HG02852 (cell line): ENCODE measurements around the gene STK40.

Experiments used
- ATAC-seq: cut with Tn5 transposase; IDR thresholded peaks from one replicate; pipeline ENCODE4 v1.9.1; 2021; ENCODE audit warnings: mild to moderate bottlenecking, moderate library complexity; ENCODE audit not compliant: unreplicated experiment

The STK40 gene

DNA sequence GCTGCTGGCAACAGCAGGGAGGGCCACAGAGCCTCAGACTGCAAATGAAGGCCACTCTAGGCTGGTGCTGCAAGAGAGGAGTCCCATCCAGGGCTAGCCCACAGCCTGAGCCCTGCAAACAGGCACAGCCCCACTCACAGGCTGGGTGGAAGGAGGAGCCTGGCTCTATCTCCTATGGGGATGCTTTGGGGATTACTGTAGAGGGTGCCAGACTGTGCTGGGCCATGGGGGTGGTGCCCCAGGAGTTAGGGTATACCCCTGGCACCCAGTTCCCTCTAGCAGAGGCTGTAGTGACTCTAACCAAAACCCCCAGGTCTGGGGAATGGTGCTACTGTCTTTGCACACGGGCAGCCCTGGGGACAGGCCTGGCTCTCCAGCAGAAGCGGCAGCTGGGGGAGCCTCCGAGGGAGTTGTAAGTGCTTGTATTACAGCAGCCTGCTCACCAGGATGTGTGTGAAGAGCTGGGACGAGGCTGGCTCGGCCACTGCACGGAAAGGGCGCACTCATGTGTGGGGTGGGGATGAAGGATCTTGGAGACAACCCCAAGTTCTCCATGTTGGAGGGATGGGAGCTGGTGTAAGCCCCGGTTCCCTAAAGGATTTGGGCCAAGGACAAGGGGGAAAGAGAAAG is 38.9 kb downstream of the STK40 start:
- no peak for ATAC-seq

GRCh38 chr1:36345353-36345752 is 40.4 kb downstream of the STK40 start:
- no peak for ATAC-seq

GRCh38 chr1:36344395-36344680 is 41.4 kb downstream of the STK40 start:
- no peak for ATAC-seq

DNA sequence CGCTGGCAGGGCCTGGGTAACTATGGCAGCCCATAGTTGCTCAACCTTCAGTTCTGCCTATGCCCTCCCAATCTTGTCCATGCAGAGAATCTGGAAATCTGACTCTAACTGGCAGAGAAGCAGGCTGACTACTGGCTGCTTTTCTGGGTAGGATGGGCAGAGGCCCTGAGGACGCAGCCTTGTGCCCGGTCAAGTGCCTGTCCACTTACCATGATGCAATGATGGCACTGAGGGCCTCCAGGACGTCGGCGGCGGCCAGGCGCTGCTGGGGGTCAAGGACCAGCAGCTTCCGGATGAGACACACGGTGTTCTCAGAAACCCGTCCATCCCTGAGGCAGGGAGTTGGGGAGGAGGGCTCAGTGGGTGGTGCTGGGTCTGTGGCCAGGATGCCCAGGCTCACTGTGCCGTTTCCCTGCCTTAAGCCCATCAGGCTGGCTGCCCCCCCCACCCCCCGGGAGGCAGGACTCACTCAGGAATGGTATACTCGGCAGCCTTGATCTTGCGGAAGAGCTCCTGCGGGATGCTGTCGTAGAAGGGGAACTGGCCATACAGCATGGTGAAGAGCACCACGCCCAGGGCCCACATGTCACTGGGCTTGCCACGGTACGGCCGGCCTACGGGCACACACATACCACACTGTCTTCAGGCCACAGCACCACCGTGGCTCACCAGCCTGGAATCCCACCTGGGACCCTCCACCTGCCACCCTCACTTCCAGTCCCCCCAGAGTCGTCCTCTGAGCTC is 41.9 kb downstream of the STK40 start:
- no peak for ATAC-seq

DNA sequence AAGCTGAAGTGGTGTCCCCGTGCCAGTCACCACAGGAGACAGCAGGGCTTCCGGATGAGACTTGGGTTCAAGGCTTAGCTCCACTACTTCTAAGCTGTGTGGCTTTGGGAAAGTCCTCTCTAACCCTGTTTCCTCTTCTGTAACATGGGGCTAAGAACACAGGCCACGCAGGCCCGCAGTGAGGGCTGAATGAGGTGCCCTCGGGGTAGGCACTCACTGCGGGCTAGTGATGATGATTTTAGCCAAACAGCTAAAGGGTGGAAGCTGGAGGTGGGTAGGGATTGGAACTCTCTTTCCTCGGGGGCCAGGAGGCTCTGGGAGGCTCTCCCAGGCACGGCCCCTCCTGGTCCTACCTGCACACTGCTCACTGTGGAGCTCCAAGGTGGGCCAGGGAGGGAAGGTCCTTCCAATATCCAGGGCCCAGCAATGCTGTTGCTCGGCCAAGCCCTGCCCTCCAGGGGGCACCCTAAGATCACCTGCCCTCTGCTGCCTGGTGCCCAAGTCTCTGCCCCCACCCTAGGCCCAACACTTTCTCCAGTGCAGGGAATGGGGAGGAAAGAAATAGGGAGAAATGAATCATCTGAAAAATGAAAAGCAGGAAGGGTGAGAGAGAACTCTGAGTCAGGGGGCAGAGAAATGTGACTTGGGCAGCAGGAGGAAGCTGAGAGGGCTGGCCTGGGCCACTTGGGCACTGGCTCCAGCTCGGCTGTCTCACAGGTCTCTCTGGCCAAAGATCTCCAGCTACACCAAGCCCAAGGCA is 43.1 kb downstream of the STK40 start:
- no peak for ATAC-seq

GRCh38 chr1:36341626-36342320 is 44.0 kb downstream of the STK40 start:
- ATAC-seq = no peak

DNA sequence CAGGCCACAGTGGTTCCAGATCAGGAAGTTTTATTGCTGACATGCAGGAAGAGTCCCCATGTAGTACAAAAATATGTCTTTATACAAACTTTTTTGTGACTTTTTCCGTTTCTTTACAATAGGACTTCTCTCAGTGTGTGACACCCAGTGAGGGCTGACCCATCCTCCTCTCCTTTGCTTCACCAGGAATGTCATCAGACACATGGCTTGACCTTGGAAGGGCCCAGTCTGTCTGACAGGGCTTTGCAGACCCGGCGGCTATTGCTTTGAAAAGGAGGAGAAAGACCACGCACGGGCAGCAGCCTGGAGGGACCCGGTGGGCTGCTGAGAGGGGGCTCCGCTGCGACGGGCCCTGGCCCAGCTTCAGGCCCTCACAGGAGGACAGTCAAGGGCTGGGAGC is 46.1 kb downstream of the STK40 start:
- no peak for ATAC-seq

GRCh38 chr1:36339215-36339614 is 46.5 kb downstream of the STK40 start:
- ATAC-seq = no peak

- no peak for ATAC-seq
These were observed 47.9 kb downstream of the STK40 start for GRCh38 chr1:36337830-36338229.

DNA sequence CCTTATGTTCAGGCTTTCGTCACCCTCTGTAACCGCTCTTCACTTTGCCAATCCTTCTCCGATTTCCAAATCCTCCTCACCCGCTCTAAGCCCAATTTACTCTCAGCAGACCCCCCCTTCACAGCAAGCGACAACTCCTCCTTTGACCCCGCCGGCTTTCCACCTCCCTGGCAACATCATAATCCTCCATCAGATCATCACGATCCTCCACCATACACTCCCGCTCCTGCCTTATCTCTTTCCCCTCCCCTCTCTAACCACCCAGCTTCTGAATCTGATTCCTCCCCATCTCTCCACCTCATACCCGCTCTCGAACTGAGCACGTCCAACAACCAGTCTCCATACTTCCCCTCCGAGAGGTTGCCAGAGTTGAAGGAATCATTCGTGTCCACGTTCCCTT is 54.8 kb downstream of the STK40 start:
- ATAC-seq = no peak

GRCh38 chr1:36329817-36330216 is 55.9 kb downstream of the STK40 start:
- no peak for ATAC-seq

DNA sequence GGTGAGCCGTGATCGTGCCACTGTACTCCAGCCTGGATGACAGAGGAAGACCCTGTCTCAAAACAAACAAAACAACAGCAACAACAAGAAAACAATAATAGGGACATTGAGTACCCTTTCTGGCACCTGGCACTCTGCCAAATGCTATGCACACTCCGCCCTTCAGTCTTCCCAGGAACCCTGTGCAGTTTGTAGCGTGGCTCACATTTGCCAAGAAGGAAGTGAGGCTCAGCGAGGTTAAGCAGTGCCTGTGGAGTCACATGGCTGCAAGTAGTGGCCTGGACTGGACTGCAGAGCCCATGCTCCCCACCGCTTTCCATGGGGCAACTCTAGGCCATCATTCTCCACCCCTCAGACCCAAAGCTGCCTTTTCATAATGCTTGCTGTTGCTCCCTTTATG is 57.0 kb downstream of the STK40 start:
- ATAC-seq = no peak

GRCh38 chr1:36328088-36328480 is 57.6 kb downstream of the STK40 start:
- no peak for ATAC-seq

- no peak for ATAC-seq
These were observed 58.2 kb downstream of the STK40 start for GRCh38 chr1:36327421-36328087.

DNA sequence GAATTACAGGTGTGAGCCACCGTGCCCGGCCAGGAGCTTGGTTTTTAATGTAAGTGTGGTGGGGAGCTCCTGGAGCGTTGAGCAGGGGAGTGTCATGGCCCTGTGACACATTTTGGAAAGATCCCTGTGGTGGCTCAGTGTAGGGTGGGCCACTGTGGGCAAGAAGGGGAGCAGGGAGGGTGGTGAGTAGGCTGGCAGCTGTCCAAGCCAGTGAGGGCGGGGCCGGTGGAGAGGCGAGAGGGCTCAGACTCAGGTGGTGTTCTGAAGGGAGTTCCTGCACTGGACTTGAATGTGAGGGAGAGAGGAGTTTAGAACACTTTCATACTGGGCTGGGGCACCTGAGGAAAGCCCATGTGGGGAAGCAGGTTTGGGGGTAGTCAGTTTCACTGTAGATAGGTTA is 59.2 kb downstream of the STK40 start:
- ATAC-seq = no peak

DNA sequence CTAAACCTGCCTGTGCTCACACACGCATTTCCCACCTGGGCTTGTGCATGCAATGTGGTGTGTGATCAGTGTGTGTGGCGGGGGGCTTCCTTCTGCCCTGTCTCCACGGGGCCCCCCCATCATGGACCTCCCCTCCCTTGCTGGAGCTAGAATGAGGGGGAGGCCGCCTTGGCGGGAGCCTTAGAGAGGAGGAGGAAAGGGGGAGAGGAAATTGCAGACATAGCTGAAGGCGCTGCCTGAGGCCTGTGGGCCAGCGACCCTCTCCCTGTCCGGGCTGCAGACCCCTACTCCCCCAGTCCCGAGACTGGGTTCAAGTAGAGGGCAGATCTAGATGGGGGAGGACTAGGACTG is 61.4 kb downstream of the STK40 start:
- ATAC-seq = no peak

DNA sequence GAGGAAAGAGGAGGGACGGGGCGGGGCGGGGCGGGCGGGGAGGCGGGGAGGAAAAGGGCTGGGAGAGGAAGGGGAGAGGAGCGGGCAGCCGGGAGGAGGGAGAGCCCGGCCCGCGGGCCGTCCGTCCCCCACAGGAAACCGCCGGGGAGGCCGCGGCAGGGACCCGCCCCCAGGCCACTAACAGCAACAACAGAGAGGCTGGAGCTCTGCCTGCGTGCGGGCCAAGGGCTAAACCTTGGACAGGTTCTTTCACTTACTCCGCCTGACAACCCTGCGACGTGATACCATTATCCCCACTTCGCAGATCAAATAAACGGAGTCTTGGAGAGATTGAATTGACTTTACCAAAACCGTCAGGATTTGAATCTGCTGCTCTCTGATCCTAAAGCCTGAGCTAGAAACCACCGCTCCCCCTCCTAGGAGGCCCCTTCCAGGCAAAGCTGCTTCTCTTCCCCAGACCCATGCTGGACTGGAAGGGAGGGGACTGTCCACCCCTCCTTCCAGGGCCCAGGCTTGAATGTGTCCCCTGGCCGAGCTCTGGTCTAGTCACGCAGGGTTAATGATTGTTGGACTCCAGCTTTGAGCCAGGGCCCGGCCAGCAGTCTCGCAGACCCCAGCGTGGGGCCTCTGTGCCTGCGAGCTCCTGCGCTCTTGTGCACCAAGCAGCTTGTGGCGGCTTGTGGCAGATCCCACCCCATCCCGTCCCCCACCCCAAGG is 61.9 kb downstream of the STK40 start, which contains the start of gene EVA1B:
Gene EVA1B (minus strand): TSS at position 10 of the 717 bp plus-strand sequence. CDS start 608 bp downstream, outside the sequence.
- ATAC-seq = peak; percentile 39

- peak; percentile 37 for ATAC-seq
These were observed 62.7 kb downstream of the STK40 start for GRCh38 chr1:36322786-36323635.

DNA sequence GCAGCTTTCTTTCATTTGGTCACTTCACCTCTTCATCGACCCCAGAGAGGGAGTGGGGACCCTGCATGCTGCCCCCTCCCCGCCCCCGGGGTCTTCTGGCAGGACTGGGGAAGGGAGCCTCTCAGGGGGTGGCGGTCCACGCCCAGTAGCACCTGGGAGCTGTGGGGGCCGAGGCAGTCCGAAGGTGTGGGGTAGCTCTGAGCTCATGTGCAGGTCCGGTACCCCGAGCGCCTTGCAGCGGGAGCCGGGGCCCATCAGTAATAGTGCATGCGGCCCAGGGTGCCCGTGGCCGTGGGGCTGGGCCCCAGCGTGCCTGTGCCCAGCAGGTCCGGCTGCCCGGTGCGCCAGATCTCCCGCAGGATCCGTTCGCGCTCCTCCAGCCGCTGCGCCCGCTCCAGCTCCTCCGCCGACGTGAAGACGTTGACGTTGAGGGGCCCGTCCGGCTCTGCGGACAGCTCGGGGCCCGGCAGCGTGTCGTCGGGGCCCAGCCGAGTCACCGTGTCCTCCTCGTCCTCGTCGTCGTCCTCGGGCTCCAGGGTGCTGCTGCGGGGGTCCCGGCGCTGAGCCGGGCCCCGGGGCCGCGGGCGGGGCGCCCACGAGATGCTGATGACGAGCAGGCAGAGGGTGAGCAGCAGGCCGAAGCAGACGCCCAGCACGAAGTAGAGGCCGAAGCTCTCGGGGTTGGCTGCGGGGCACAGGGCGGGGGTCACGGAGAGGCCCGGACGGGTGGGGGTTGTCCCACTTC is 63.5 kb downstream of the STK40 start:
- no peak for ATAC-seq
